SK-N-SH (cell line): ENCODE measurements around the gene OPCML. TPM values are rescaled to one million over a fixed set of nuclear protein-coding genes. Genes with fewer than 3 reads are reported as not detected.

ENCODE experiments used
- CTCF ChIA-PET: fragments of 300-600, 350-600 bp; formaldehyde crosslinking; extraction: SDS; loops from one replicate; lab custom pipeline; 2021; lab: Yijun Ruan, JAX
- POLR2A ChIA-PET: fragments of 350-600 bp; sonication (Branson Sonifier 250); formaldehyde crosslinking; extraction: SDS; loops from one replicate; lab custom pipeline; 2020; ENCODE audit warnings: antibody characterized with exemption, inconsistent platforms; lab: Yijun Ruan, JAX
- DNase-seq: peaks from one replicate; pipeline ENCODE4 v3.0.0; 2012
- H2AFZ ChIP-seq: fragments of 200-600 bp; sonication (generic); 2 replicates; pipeline ENCODE4 v1.8.1; 2016; ENCODE audit warnings: antibody characterized with exemption, mild to moderate bottlenecking, low read depth
- H3F3A ChIP-seq: fragments of 200-600 bp; sonication (generic); replicated peaks from 2 replicates; pipeline ENCODE3; 2016; ENCODE audit warnings: antibody characterized with exemption, mild to moderate bottlenecking; ENCODE audit not compliant: insufficient read depth
- H3K27ac ChIP-seq, 2 experiments: fragments of 200-500 bp in 1 of 2; fragments of 200-600 bp in 1 of 2; sonication (Bioruptor generic) in 1 of 2; sonication (generic), shearing (Covaris generic) in 1 of 2; 2 replicates each; pipeline versions ENCODE4 v1.5.1 to v1.6.1; 2014 to 2016; ENCODE audit warnings: low read depth in 2 of 2, inconsistent platforms in 1 of 2, low read length in 1 of 2, mild to moderate bottlenecking in 1 of 2, mixed read lengths in 1 of 2
- H3K27me3 ChIP-seq: fragments of 200-600 bp; sonication (generic), shearing (Covaris generic); 2 replicates; pipeline ENCODE4 v1.6.1; 2016; ENCODE audit warnings: mixed run types; ENCODE audit not compliant: insufficient read depth
- H3K36me3 ChIP-seq, 2 experiments: fragments of 200-500 bp in 1 of 2; fragments of 200-600 bp in 1 of 2; sonication (Bioruptor generic) in 1 of 2; sonication (generic) in 1 of 2; replicated peaks in 1 of 2; 2 replicates each; pipeline versions ENCODE3 to v1.5.1; 2014 to 2016; ENCODE audit warnings: low read length in 1 of 2, mild to moderate bottlenecking in 1 of 2; ENCODE audit not compliant: insufficient read depth in 2 of 2, control insufficient read depth in 1 of 2
- H3K4me1 ChIP-seq, 2 experiments: fragments of 200-500 bp in 1 of 2; fragments of 200-600 bp in 1 of 2; sonication (Bioruptor generic) in 1 of 2; sonication (generic), shearing (Covaris generic) in 1 of 2; 2 replicates each; pipeline versions ENCODE4 v1.5.1 to v1.6.1; 2014 to 2016; ENCODE audit warnings: low read depth in 1 of 2, low read length in 1 of 2, mixed run types in 1 of 2; ENCODE audit not compliant: insufficient read depth in 2 of 2, control insufficient read depth in 1 of 2
- H3K4me2 ChIP-seq: fragments of 200-600 bp; sonication (generic), shearing (Covaris generic); 2 replicates; pipeline ENCODE4 v1.6.1; 2017; ENCODE audit warnings: mixed run types
- H3K4me3 ChIP-seq, 2 experiments: fragments of 200-500 bp in 1 of 2; fragments of 200-600 bp in 1 of 2; sonication (Bioruptor generic) in 1 of 2; sonication (generic), shearing (Covaris generic) in 1 of 2; 2 replicates each; pipeline versions ENCODE4 v1.5.1 to v1.8.1; 2014 to 2016; ENCODE audit warnings: low read depth in 2 of 2, inconsistent platforms in 1 of 2, low read length in 1 of 2, mild to moderate bottlenecking in 1 of 2, mixed read lengths in 1 of 2, moderate library complexity in 1 of 2
- H3K79me2 ChIP-seq: fragments of 200-600 bp; sonication (generic); 2 replicates; pipeline ENCODE4 v1.8.1; 2017; ENCODE audit warnings: mild to moderate bottlenecking; ENCODE audit not compliant: insufficient read depth
- H3K9ac ChIP-seq: fragments of 200-600 bp; sonication (generic); 2 replicates; pipeline ENCODE4 v1.6.1; 2017; ENCODE audit warnings: mixed run types
- H3K9me2 ChIP-seq: fragments of 200-600 bp; sonication (generic); 2 replicates; pipeline ENCODE4 v1.6.1; 2017; ENCODE audit warnings: mixed run types
- H3K9me3 ChIP-seq: fragments of 200-600 bp; sonication (generic); 2 replicates; pipeline ENCODE4 v1.6.1; 2017; ENCODE audit warnings: mixed run types, mild to moderate bottlenecking, moderate library complexity
- H4K20me1 ChIP-seq: fragments of 200-600 bp; sonication (generic); 2 replicates; pipeline ENCODE4 v1.6.1; 2017; ENCODE audit warnings: mild to moderate bottlenecking, mixed run types; ENCODE audit not compliant: insufficient read depth
- CTCF ChIP-seq: fragments of 200-600 bp; sonication (generic); IDR thresholded peaks from 2 replicates; pipeline ENCODE4 v1.6.1; 2017; ENCODE audit warnings: antibody characterized with exemption, mild to moderate bottlenecking, moderate library complexity
- ELF1 ChIP-seq: IDR thresholded peaks from 2 replicates; pipeline ENCODE4 v1.4.0; 2012
- EP300 ChIP-seq, 2 experiments: IDR thresholded peaks; 2 replicates each; pipeline versions ENCODE4 v1.4.0 to v1.6.1; 2012; ENCODE audit warnings: borderline replicate concordance in 1 of 2, low read depth in 1 of 2, low read length in 1 of 2
- GATA2 ChIP-seq: sonication (generic); formaldehyde crosslinking; IDR thresholded peaks from 2 replicates; pipeline ENCODE4 v1.5.0; 2020; ENCODE audit warnings: mild to moderate bottlenecking, missing genetic modification reagents
- IRF3 ChIP-seq: fragments of 150-350 bp; IDR thresholded peaks from 2 replicates; pipeline ENCODE4 v1.6.1; 2016; ENCODE audit warnings: mild to moderate bottlenecking, low read depth, low read length
- JUND ChIP-seq: IDR thresholded peaks from 2 replicates; pipeline ENCODE4 v1.4.0; 2012
- MAX ChIP-seq: IDR thresholded peaks from 2 replicates; pipeline ENCODE4 v1.4.0; 2012; ENCODE audit warnings: low read depth
- MEF2A ChIP-seq: IDR thresholded peaks from 2 replicates; pipeline ENCODE4 v1.4.0; 2012; ENCODE audit warnings: low read depth, borderline replicate concordance
- NRF1 ChIP-seq: IDR thresholded peaks from 2 replicates; pipeline ENCODE4 v1.6.1; 2012; ENCODE audit warnings: low read depth, mild to moderate bottlenecking, low read length
- PBX3 ChIP-seq: IDR thresholded peaks from 2 replicates; pipeline ENCODE4; 2012
- RCOR1 ChIP-seq: fragments of 150-350 bp; IDR thresholded peaks from 2 replicates; pipeline ENCODE4 v1.6.1; 2017; ENCODE audit warnings: antibody characterized with exemption, low read length
- RXRA ChIP-seq: IDR thresholded peaks from 2 replicates; pipeline ENCODE4 v1.4.0; 2012; ENCODE audit warnings: low read depth, mild to moderate bottlenecking, borderline replicate concordance
- SIN3A ChIP-seq: IDR thresholded peaks from 2 replicates; pipeline ENCODE4 v1.6.1; 2012; ENCODE audit warnings: low read depth, mild to moderate bottlenecking, low read length, moderate library complexity, borderline replicate concordance
- TCF12 ChIP-seq: IDR thresholded peaks from 2 replicates; pipeline ENCODE4 v1.4.0; 2012
- USF2 ChIP-seq: fragments of 150-350 bp; IDR thresholded peaks from 2 replicates; pipeline ENCODE4 v1.6.1; 2017; ENCODE audit warnings: antibody characterized with exemption, low read length, low read depth, borderline replicate concordance
- YY1 ChIP-seq: IDR thresholded peaks from 2 replicates; pipeline ENCODE4 v1.4.0; 2012; ENCODE audit warnings: low read depth, mild to moderate bottlenecking
- WGBS: methylation state at CpG from one replicate; pipeline ENCODE4 v1.1.6; 2017; ENCODE audit warnings: low lambda C conversion rate; 5-methylcytosine and 5-hydroxymethylcytosine counted together
- polyA plus RNA-seq, 3 experiments: library from polyadenylated mRNA; depleted of rRNA; stranded (reverse); fragments of >200 nt; gene quantifications; 2 replicates each; pipeline ENCODE4 v1.2.3, GENCODE V29; 2012

OPCML gene
- polyA plus RNA-seq, 1 of the 3 experiments (the other 2 are of a cell fraction): not detected

- no peak for TF ChIP-seq IRF3
These were observed 559.7 kb downstream of the OPCML start (continued) for GRCh38 chr11:132972565-132972964.

- no peak for TF ChIP-seq EP300 (IDR thresholded peaks at IDR 0.05; ENCODE audit: borderline replicate concordance in 1 of 2, low read depth in 1 of 2, low read length in 1 of 2)
- TF ChIP-seq PBX3: no peak
- no peak for TF ChIP-seq RCOR1
- no peak for TF ChIP-seq CTCF
- no peak for TF ChIP-seq GATA2 (CRISPR knock-in tag)
- no peak for TF ChIP-seq JUND
- no peak for TF ChIP-seq MEF2A
- no peak for TF ChIP-seq NRF1
- TF ChIP-seq TCF12: no peak
- TF ChIP-seq YY1: no peak
- no peak for TF ChIP-seq ELF1
- no peak for TF ChIP-seq USF2
- no peak for TF ChIP-seq MAX
- no peak for TF ChIP-seq RXRA
- no peak for TF ChIP-seq SIN3A
- TF ChIP-seq IRF3: no peak
- H4K20me1 ChIP-seq: no peaks in the 10 kb centered on the region
- no peaks in the 10 kb centered on the region for H3K79me2 ChIP-seq
- no peak overlapping the region for H2AFZ ChIP-seq
- H3K4me3 ChIP-seq: no peak overlapping the region
- no peak for DNase-seq
- H3K4me1 ChIP-seq: peaks cover 0 to 3% of the 10 kb centered on the region in 2 experiments; a peak in 2 of 4 replicates
- no peak overlapping the region for H3K9ac ChIP-seq
- ChIA-PET POLR2A (no interaction called here), CTCF (interaction anchor here (0.9 to 1.2 kb wide), 2 partner anchors 11 to 30 kb away, joined by 3 to 6 read pairs; no protein-coding TSS in a partner anchor)
- WGBS: 37% methylated on average over 4 of the region's 4 CpGs
- H3K9me2 ChIP-seq: no peaks in the 10 kb centered on the region; the same call in 1 of the 2 replicates
- no peaks in the 10 kb centered on the region for H3F3A ChIP-seq
- H3K27me3 ChIP-seq: no peaks in the 10 kb centered on the region
- no peaks in the 10 kb centered on the region for H3K36me3 ChIP-seq
- H3K4me2 ChIP-seq: no peak overlapping the region
- H3K9me3 ChIP-seq: no peaks in the 10 kb centered on the region
- no peak overlapping the region for H3K27ac ChIP-seq
These were observed 561.0 kb downstream of the OPCML start for GRCh38 chr11:132971351-132971750.
